ENCODE data around the gene FYN. TPM values are rescaled to one million over a fixed set of nuclear protein-coding genes. Genes with fewer than 3 reads are reported as not detected.

Gene FYN
- total and polyA plus RNA-seq, 2 of the 8 experiments (the other 6 are each of a cell fraction or from before 2014, with no cell fraction given): 46.8 to 97.2 TPM

- CTCF ChIA-PET (ENCODE audit: partially characterized antibody): interaction anchor here (0.7 kb wide), 1 partner anchor 63 kb away, joined by 3 read pairs; no protein-coding TSS in a partner anchor
- TF ChIP-seq, protein P1, sequence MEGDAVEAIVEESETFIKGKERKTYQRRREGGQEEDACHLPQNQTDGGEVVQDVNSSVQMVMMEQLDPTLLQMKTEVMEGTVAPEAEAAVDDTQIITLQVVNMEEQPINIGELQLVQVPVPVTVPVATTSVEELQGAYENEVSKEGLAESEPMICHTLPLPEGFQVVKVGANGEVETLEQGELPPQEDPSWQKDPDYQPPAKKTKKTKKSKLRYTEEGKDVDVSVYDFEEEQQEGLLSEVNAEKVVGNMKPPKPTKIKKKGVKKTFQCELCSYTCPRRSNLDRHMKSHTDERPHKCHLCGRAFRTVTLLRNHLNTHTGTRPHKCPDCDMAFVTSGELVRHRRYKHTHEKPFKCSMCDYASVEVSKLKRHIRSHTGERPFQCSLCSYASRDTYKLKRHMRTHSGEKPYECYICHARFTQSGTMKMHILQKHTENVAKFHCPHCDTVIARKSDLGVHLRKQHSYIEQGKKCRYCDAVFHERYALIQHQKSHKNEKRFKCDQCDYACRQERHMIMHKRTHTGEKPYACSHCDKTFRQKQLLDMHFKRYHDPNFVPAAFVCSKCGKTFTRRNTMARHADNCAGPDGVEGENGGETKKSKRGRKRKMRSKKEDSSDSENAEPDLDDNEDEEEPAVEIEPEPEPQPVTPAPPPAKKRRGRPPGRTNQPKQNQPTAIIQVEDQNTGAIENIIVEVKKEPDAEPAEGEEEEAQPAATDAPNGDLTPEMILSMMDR (IDR thresholded peaks at IDR 0.05; ENCODE audit: control extremely low read depth in 1 of 3, insufficient read depth in 1 of 3, low read depth in 1 of 3, low read length in 3 of 3): no peak
- TF ChIP-seq SRF (IDR thresholded peaks at IDR 0.05; ENCODE audit: low read depth, low read length) (no peak), KDM4A (IDR thresholded peaks at IDR 0.05; ENCODE audit: low read depth, low read length, severe bottlenecking) (no peak), TEAD4 (IDR thresholded peaks at IDR 0.05; ENCODE audit: low read depth, low read length) (no peak), EGR1 (IDR thresholded peaks at IDR 0.05; ENCODE audit: borderline replicate concordance, low read depth, low read length) (no peak), FOSL1 (IDR thresholded peaks at IDR 0.05; ENCODE audit: insufficient read depth, low read depth, low read length) (no peak), KDM1A (IDR thresholded peaks at IDR 0.05; ENCODE audit: borderline replicate concordance, low read length) (no peak), BRCA1 (IDR thresholded peaks at IDR 0.05; ENCODE audit: low read depth, low read length) (no peak), RBBP5 (IDR thresholded peaks at IDR 0.05; ENCODE audit: borderline replicate concordance, low read depth, low read length) (no peak)
These were observed 21.7 kb upstream of the FYN start for GRCh38 chr6:111894951-111895350.

More at GRCh38 chr6:111894951-111895350, 21.7 kb upstream of the FYN start:
- no peaks in the 10 kb centered on the region for H3K36me3 ChIP-seq (ENCODE audit: control insufficient read depth in 2 of 4, insufficient read depth in 4 of 4, low read length in 3 of 4)
- H2AK5ac ChIP-seq (ENCODE audit: low read depth, low read length): no peak overlapping the region
- H4K91ac ChIP-seq (replicated peaks; ENCODE audit: insufficient read length, low read length): no peak overlapping the region
- no peak overlapping the region for H3K14ac ChIP-seq (ENCODE audit: insufficient read length)
- H2BK20ac ChIP-seq (ENCODE audit: low read length): no peak overlapping the region
- H3K27ac ChIP-seq (ENCODE audit: low read depth, low read length): no peak overlapping the region
- H2BK120ac ChIP-seq (replicated peaks; ENCODE audit: low read depth, low read length): no peak overlapping the region
- no peak for FAIRE-seq
- DNase-seq (ENCODE audit: low read depth in 1 of 2, low spot score in 2 of 2): no peak
- H3K27me3 ChIP-seq (replicated peaks in 1 of 4; ENCODE audit: control insufficient read depth in 3 of 4, extremely low read depth in 1 of 4, insufficient read depth in 3 of 4, low read length in 3 of 4): no peaks in the 10 kb centered on the region
- no peak overlapping the region for H4K8ac ChIP-seq (ENCODE audit: extremely low read depth, insufficient read depth, low read length)
- no peak overlapping the region for H3K56ac ChIP-seq (replicated peaks; ENCODE audit: insufficient read length, low read depth, low read length)
- H2BK12ac ChIP-seq (ENCODE audit: low read depth, low read length): no peak overlapping the region
- H2BK15ac ChIP-seq (ENCODE audit: low read length): no peak overlapping the region
- H4K5ac ChIP-seq (ENCODE audit: insufficient read length, low read depth, low read length): no peak overlapping the region
- no peak overlapping the region for H3K23ac ChIP-seq (ENCODE audit: insufficient read length)
- H3K9ac ChIP-seq (replicated peaks in 1 of 4; ENCODE audit: extremely low read depth in 1 of 4, low read depth in 3 of 4, low read length in 3 of 4): no peak overlapping the region
- H3K23me2 ChIP-seq (ENCODE audit: low read depth, low read length): no peaks in the 10 kb centered on the region
- H2AFZ ChIP-seq (ENCODE audit: low read length): no peak overlapping the region
- no peaks in the 10 kb centered on the region for H4K20me1 ChIP-seq (replicated peaks in 1 of 2; ENCODE audit: control insufficient read depth in 1 of 2, insufficient read depth in 2 of 2, low read length in 2 of 2)
- no peak overlapping the region for H2BK5ac ChIP-seq (ENCODE audit: low read depth, low read length)
- WGBS, 2 experiments (ENCODE audit: extremely low coverage in 1 of 2, insufficient coverage in 1 of 2, insufficient read length in 1 of 2, insufficient replicate concordance in 2 of 2, low coverage in 1 of 2, low lambda C conversion rate in 2 of 2, missing lambda C conversion rate in 1 of 2): 95% methylated on average over 1 of the region's 1 CpG; no CpG with 5 or more reads in 1 of the 2 experiments
- H3K79me2 ChIP-seq (ENCODE audit: control insufficient read depth in 1 of 2, insufficient read depth in 2 of 2, low read length in 2 of 2): no peaks in the 10 kb centered on the region
- no peak overlapping the region for H3K4me2 ChIP-seq (ENCODE audit: insufficient read depth in 1 of 2, low read depth in 2 of 2, low read length in 2 of 2)
- H3K9me3 ChIP-seq (ENCODE audit: insufficient read depth in 2 of 2, low read depth in 1 of 2, low read length in 1 of 2): no peaks in the 10 kb centered on the region
- H3K4ac ChIP-seq (replicated peaks; ENCODE audit: insufficient read length, low read depth, low read length): no peak overlapping the region
- no peaks in the 10 kb centered on the region for H3K79me1 ChIP-seq (ENCODE audit: low read depth, low read length)
- no peak overlapping the region for H3K18ac ChIP-seq (ENCODE audit: extremely low read depth, low read length)
- POLR2A ChIA-PET (ENCODE audit: partially characterized antibody): interaction anchor here (1.2 kb wide), 1 partner anchor 22 kb away, joined by 3 read pairs; the partner anchor contains the start of gene FYN
- H3K4me1 ChIP-seq (replicated peaks in 1 of 4; ENCODE audit: control insufficient read depth in 3 of 4, insufficient read depth in 4 of 4, low read length in 3 of 4): peaks cover 0 to 14% (median 5%) of the 10 kb centered on the region in 4 experiments; a peak in 2 of 7 replicates
- no peak overlapping the region for H3K4me3 ChIP-seq (ENCODE audit: extremely low read depth in 1 of 4, insufficient read depth in 2 of 4, low read depth in 3 of 4, low read length in 4 of 4)
